ENCODE measurements around the gene FAF2.
"Not testable (repeated sequence)": the region's sequence is repeated elsewhere in the genome, so short reads cannot be mapped to it uniquely, and the experiment has no call there.

Gene FAF2

DNA sequence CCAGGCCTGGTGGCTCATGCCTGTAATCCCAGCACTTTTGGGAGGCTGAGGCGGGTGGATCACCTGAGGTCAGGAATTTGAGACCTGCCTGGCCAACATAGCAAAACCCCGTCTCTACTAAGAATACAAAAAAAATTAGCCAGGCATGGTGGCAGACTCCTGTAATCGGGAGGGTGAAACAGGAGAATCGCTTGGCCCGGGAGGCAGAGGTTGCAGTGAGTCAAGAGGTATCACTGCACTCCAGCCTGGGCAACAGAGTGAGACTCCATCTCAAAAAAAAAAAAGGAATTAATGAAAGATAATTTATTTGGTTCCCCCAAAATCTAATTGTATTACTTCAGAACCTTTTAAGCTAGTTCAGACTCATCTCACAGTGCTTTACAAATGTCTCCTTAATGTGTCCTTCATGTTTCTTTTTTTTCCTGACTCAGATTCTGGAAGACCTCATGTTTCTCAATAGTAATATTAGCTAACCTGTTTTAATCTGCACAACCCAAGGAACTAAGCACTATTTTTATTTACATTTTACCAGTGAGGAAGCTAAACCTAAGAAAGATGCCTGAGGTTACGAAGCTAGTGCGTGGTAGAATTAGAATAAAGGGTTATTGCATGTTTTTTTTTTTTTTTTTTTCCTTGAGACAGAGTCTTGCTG lies 15.1 kb downstream of the FAF2 start:
- DNase-seq, result no peak

DNA sequence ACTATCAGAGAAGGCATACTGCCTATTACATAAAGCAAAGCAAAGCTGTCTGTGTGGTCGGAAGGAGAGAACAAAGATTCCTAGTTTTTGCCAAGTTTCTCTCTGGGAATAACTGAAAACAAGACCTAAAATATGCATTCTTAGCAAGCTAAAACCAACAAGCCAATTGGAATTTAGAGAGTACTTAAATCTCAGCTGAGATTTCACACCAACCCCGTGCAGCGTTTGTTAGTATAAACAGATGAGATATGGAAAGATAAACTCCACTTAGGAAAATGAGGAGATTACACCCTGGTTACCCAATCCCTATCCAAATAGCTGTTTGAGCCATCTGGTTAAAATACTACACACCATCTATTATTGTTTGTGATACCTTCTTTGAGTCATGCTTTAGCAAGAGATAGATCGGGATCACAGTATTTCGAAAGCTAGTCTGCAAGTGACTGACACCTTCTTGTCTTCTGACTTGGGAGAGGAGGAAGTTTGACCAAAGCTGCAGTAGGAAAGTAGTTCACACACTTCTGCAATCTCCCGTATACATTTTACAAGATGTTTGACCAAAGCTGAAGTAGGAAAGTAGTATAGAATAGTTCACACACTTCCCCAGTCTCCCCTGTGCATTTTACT lies 18.2 kb downstream of the FAF2 start:
- DNase-seq, result no peak

DNA sequence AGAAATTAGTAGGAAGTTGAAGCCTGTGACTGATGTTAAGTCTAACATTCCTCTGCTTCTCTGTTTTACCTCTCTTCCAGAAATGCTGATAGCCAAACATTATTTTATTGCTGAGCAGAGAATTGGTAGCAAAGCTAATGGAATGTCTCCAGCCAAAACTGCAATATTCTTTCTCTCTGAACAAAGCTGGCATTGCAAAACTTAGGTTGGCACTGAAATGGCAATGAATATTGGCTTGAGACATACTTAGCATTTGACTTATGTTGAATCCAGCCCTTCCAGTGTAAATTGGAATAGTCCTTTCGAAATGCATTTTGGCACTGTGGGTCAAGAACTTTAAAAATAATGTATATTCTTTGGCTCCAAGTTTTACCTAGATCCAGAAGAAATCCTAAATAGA lies 21.1 kb downstream of the FAF2 start:
- DNase-seq, result no peak

DNA sequence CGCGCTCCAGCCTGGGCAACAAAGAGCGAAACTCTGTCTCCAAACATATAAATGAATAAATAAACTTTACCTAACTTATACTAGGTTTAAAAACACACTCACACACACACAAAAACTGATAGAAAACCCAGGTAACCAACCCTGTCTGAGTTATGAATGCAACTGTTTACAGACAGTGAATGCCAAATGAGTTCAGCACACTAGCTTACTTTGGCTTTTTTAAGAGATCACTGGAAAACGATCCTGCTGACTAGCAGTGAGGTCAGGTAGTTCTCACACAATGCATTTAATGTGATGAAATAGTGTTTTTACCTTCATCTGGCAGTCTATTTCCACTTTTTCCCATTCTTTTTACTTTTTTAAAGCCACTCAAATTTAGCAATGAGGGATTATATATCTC lies 22.4 kb downstream of the FAF2 start:
- DNase-seq, result no peak

DNA sequence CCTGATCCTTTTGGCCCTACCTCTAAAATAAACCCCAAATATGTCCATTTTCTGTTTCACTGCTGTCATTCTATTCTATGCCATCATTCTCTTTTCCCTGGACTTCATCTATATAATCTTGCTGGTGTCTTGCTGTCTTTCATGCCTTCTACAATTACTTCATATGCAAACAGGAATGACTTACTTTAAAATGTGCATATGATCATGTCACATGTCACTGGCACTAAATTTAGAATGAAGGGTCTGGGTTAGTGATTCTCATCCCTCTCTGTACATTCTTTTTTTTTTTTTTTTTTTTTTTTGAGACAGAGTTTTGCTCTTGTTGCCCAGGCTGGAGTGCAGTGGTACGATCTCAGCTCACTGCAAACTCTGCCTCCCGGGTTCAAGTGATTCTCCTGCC lies 22.9 kb downstream of the FAF2 start:
- no peak for DNase-seq

DNA sequence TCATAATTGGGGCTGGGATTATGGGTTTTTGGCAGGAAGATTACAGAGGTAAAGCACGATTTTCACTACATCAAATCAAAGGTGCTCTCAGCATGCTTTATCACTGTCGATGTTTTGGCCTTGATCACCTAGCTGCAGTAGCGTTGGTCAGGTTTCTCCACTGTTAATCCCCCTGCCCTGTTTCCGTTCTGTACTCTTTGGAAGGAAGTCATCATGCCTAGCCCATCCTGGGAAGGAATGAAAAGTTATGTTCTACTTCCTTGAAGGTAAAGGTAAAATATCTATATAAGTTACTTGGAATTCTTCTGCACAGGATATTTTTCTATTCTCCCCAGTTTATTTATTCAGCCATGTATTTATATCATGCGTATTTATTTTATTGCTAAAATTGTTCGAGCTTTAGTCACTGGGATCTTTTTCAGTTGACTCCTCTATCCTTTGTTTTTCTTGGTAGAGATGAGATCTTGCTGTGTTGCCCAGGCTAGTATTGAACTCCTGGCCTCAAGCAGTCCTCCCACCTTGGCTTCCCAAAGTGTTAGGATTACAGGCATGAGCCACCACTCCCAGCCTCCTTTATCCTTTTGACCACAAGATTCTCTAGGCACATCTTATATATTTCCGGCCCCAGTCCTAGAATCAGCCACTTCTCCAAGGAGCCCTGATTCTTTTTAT lies 25.3 kb downstream of the FAF2 start:
- DNase-seq, result no peak

DNA sequence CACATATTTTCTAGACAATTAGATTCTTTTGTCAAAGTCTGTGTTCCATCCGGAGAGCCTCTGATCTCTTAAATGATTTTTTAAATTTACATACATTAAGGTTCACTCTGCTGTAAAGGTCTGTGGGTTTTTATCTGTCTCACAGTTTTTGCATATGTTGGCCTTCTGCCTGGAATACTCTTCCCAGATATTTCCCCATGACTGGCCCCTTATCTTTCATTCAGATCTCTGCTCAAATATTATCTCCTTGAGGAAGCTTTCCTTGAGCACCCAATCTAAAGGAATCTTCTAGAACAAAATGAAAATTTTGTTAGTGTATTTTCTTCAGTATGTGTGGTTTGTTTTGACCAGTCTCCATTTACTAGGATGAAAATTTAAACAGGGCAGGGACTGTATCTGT lies 26.3 kb downstream of the FAF2 start:
- no peak for DNase-seq

DNA sequence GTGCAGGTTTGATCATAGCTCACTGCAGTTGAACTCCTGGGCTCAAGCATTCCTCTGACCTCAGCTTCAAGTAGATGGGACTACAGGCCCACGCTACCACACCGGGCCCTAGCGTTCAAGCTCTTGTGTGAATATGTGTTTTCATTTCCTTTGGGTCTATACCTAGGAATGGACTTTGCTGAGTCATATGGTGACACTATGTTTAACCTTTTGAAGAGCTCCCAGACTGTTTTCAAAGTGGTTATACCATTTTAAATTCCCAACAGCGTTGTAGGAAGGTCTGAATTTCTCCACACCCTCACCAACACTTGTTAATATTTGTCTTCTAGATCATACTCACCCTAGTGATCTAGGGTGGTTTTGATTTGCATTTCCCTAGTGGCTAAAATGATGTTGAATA lies 33.5 kb downstream of the FAF2 start:
- DNase-seq, result no peak

DNA sequence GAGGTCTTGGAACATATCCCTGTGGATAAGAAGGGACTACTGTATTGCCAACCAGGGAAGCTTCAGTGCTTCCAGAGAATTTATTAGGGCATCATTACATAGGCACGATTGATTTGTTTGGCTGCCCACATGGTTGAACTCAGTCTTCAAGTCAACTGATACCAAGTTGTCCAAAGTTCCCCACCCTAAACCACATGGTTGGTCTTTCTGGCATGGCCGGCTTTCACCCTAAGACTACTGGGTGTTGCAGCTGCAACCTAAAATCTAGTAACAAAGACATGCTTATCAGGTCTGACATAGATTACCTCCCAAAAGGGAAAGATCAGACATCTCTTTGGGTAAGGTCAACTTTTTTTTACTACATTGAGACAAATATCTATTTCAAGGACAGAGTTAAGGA lies 37.0 kb downstream of the FAF2 start:
- no peak for DNase-seq

DNA sequence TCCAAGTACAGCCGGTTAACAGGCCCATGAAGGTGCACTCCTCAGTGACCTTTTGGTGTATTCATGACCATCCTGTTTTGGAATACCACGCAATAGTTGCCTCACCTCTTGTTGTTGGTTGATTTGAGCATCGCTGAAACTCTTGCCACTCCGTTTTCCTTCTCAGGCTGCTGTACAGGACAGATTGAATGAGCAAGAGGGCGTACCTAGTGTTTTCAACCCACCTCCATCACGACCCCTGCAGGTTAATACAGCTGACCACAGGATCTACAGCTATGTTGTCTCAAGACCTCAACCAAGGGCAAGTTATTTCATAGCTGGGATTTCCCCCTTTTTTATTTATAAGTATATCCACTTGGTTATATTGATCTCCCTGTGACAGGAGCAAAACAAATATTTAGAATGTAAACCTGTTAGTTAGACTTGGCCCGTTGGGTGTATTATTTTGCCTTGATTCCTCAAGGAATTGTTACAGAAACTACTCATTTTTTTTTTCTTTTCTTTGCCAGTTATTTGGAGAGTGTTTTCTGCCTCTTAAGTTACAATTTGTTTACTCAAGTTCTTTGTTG lies 38.1 kb downstream of the FAF2 start:
- no peak for DNase-seq

DNA sequence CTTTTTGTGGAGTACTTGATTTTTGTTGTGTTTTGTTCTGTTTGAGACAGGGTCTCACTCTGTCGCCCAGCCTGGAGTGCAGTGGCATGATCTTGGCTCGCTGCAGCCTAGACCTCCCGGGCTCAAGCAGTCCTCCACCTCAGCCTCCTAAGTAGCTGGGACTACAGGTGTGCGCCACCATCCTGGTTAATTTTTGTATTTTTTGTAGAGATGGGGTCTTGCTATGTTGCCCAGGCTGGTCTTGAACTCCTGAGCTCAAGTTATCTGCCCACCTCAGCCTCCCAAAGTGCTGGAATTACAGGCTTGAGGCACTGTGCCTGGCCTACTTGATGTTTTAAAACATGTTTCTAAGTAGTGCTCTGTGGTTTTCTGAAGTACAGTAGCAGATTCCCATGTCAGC lies 39.0 kb downstream of the FAF2 start:
- DNase-seq, result not testable (repeated sequence)

DNA sequence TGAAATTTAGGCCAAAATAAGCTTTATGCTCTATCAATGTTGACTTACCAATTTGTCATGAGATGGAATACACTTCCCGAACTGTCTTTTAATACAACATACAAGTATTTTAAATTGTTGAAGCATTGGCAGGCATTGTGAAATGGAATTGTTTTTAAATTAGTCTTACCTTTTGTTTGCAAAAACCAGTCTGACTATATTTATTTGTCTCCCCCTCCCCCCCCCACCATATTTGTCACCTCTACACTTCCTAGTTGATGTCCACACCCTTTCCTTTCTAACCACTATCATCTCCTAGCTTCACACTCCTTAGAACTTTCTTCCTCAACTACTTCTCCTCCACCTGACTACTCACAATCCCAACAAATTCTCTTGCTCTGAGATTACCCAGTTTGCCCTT lies 40.9 kb downstream of the FAF2 start:
- DNase-seq, result no peak

DNA sequence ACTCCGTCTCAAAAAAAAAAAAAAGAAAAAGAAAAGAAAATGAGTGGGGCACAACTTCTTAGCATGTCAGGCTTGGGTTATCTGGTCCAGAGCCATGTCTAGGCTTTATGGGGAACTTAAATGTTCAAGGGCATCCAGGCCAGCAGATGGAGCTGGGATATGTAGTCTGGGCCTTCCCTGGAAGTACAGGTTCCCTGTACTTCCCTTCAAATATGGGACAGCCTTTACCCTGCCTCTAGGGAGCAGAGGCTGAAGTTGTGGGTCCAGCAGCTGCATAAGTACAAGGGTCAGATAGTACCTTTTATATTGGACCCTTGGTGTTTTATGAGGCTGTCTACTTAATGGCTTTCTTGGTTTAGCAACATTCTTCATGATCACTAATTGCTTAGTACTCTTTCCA lies 42.1 kb downstream of the FAF2 start:
- DNase-seq, result no peak

DNA sequence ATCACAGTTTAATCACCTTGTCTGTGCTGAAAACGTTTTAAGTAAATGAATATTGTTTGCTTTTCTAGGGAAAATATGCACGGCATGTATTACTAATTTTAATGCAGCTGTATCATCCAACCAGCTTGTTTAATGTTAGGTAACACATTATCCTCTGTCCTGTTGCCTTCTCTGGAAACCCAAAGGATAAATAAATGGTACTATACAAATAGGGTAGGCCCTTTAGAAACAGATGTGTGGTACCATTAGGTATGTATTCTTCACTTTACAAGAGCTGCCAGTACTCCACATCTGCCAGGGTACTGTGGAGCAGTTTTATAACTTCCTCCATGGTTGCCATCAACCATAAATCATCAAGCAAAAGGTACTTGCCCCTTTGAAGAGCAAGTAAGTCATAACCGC lies 42.9 kb downstream of the FAF2 start:
- DNase-seq, result no peak

DNA sequence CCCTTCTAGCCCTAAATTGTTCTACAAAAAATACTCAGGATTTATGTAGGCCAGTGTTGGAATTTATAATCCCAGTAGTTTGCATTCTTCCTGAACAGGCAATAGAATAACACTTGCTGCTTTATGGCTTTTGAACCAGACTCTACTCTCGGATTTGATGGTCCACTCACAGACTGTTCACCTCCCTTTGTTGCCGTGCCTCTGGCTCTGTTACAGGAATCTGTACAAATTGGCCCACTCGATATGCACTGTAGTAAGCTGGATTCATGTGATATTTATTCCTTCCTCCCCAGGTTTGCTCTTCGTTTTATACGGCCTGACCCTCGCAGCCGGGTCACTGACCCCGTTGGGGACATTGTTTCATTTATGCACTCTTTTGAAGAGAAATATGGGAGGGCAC lies 43.7 kb downstream of the FAF2 start:
- no peak for DNase-seq

DNA sequence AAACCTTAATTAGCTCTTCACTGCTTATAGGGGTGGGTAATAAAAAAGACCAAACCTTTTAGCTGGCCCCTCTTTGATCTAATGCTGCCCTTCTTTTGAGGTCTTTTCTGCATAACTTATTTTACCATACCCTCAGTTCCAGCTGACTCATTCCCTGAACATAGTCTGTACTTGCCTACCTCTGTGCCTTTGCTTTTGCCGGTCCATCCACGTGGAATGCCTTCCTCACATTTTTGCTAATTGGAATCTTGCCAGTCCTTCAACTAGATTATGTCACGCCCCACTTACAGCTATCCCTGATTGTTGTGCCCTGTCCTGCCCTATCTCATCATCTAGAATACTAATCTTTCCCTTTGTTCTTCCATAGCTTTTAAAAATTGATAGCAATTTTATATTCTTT lies 44.2 kb downstream of the FAF2 start:
- DNase-seq, result no peak

DNA sequence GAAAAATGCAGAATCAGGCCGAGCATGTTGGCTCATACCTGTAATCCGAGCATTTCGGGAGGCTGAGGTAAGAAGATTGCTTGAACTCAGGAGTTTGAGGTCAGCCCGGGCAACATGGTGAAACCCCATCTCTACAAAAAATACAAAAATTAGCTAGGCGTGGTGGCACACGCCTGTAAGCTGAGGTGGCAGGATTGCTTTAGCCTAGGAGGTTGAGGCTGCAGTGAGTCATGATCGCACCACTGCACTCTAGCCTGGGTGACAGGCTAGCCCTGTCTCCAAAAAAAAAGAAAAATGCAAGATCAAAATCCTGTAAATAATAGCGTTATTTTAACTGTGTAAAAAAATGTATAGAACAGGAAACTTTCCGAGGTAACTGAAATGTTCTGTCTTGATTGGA lies 49.7 kb downstream of the FAF2 start:
- no peak for DNase-seq

DNA sequence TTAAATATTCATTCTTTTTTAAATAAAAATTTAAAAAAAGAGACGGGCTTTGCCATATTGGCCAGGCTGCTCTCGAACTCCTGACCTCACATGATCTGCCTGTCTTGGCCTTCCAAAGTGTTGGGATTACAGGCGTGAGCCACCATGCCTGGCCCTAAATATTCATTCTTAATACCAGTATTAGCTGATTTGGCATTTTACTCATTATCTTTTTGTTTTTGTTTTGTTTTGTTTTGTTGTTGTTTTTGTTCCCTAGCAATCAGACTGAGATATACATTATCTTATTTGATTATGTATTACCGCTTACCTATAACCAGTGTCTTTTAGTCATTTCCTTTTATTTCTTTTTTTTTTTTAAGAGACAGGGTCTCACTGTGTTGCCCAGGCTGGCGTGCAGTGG lies 51.1 kb downstream of the FAF2 start:
- DNase-seq, result no peak

DNA sequence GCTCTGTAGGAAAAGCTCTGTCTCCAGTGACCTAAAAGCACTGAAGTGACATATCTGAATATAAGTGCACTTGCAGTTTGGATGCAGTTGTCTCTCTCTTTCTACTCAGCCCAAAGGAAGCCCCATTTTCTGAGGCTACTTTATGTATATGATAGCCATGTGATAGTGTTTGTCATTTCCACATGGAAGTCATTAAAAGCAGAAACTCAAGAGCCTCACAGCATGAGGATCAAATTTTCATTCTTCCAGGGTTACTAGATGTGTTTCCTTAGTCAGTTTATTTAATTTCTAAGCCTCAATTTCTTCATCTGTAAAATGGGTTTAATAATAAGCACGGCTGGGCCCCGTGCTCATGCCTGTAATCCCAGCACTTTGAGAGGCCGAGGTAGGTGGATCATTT lies 52.3 kb downstream of the FAF2 start:
- DNase-seq, result no peak

DNA sequence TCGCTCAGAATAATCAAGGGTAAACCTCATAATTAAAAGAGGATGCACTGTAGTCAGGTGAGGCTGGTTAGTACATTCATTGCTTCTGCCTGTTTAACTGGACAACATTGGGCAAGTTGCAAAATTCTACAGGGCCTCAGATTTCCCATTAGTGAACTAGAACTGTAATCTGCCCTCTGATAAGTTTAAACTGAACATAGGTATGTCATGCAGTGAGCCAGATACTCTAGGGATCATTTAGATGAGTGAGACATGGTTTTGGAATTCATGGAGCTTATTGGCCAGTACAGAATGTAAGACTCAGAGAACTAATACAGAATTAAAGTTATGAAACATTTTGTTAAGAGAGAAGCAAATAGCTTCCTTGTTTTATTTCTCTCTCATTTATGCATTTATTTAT lies 53.1 kb downstream of the FAF2 start:
- no peak for DNase-seq

DNA sequence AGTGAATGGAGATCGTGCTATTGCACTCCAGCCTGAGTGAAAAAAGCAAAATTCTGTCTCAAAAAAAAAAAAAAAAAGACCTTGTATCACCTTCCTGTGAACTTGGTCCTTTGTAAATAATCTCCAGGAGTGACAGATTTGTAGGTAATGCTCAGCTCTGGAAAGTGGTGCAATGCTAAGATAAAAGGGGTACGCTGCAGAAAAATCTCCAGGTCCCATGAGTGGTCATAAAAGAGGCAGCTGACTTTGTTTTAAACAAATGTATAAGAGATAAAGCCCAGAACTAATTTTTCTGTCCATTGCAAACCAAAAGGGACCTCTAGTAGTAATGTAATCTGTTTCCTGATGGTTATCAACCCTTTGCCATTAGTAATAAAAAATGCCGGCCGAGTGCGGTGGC lies 55.3 kb downstream of the FAF2 start:
- DNase-seq, result no peak

DNA sequence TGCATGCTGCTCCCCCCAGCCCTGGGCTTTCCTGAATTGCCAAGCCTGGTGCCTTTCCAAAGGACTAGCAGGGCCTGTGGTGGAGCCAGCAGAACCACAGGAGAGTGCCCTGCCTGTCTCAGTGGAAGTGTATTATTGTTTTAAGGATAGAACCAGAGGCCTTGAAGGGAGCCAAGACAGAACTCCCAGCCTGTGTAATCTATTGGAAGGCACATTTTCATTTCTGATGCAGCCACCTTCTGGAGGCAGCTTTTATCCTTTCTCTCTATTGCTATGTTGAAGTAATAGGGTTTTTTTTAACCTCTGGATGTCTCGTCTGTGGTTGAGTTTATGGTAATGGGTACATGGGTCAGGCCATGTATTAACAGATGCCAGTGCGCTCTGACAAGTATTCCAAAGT lies 59.7 kb downstream of the FAF2 start:
- no peak for DNase-seq

DNA sequence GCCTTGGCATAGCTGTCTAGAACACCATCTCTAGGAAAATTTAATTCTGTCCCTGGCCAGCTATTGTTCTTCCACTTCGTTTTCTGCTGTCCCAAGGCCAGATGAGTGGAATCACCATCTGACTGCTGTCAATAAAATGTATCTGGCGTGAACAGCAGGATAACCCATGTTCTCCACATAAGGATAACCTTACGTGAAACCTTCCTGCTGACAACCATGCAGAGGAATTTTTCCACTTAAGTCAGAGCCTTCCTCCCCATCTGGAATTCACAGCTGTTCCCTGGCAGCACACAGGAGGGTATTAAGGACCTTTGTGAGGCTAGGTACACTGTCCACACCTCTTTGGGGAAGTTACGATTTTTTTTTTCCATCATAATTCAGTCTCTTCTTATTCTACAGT lies 60.4 kb downstream of the FAF2 start:
- DNase-seq, result no peak

DNA sequence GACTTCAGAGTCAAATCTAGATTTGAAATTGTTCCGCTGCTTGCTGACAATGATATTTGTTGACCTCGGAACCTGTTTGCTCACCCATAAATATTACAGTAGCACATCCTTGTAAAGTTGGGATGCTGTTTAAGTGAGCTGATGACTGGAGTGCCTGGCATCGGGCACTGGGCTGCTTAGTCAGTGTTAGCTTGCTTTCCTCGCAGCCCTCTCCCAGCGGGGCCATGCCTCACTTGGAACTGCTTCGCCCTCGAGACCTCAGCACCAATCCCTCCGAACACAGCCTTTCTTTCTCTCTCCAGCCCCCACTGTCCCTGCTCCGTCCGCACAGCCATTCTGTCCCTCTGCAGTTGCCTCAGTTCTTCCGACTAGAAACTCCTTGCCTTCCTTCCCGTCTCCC lies 65.6 kb downstream of the FAF2 start:
- DNase-seq, result no peak

Measured in NCI-H1694 treated with DMSO at 0.1 percent for 48 hours (cell line).